Fibroblast of skin of left quadriceps (primary cell): ENCODE results near the gene USE1.
"Not testable (repeated sequence)": the region's sequence is repeated elsewhere in the genome, so short reads cannot be mapped to it uniquely, and the experiment has no call there.

Experiments
- DNase-seq, 2 experiments: peaks; one replicate each; pipeline ENCODE4 v3.0.0-alpha.2; 2013; ENCODE audit warnings: low read depth in 2 of 2

The USE1 gene

GRCh38 chr19:17215127-17215971, at the start of gene USE1:
USE1 (plus strand) TSS chr19:17215357; CDS start chr19:17215406, 49 bp downstream.
- peak; percentile 72 to 79 for DNase-seq

- DNase-seq = no peak
Measured at GRCh38 chr19:17165715-17166114, 49.4 kb upstream of the USE1 start.

- no peak for DNase-seq
Measured at GRCh38 chr19:17170538-17171297, 44.4 kb upstream of the USE1 start.

GRCh38 chr19:17171874-17172273, 43.3 kb upstream of the USE1 start:
- no peak for DNase-seq

- no peak for DNase-seq
Measured at GRCh38 chr19:17172624-17173345, 42.4 kb upstream of the USE1 start.

- DNase-seq = no peak
Measured at GRCh38 chr19:17178291-17178690, 36.9 kb upstream of the USE1 start.

- no peak for DNase-seq
Measured at GRCh38 chr19:17180997-17181702, 34.0 kb upstream of the USE1 start.

- DNase-seq = no peak
Measured at GRCh38 chr19:17183271-17183761, 31.8 kb upstream of the USE1 start.

- DNase-seq = peak; percentile 20 to 37
Measured at GRCh38 chr19:17183858-17184321, 31.3 kb upstream of the USE1 start.

GRCh38 chr19:17184371-17184841, 30.8 kb upstream of the USE1 start:
- DNase-seq = no peak

- no peak for DNase-seq
Measured at GRCh38 chr19:17185590-17185989, 29.6 kb upstream of the USE1 start.

GRCh38 chr19:17191736-17192135, 23.4 kb upstream of the USE1 start:
- not testable (repeated sequence) for DNase-seq

- DNase-seq = no peak
Measured at GRCh38 chr19:17192751-17193150, 22.4 kb upstream of the USE1 start.

- DNase-seq = no peak
Measured at GRCh38 chr19:17194608-17195007, 20.5 kb upstream of the USE1 start.

GRCh38 chr19:17195106-17195505, 20.1 kb upstream of the USE1 start:
- no peak for DNase-seq

GRCh38 chr19:17196610-17197009, 18.5 kb upstream of the USE1 start:
- DNase-seq = no peak

GRCh38 chr19:17197666-17198065, 17.5 kb upstream of the USE1 start:
- no peak for DNase-seq

GRCh38 chr19:17200408-17201079, 14.6 kb upstream of the USE1 start:
- DNase-seq = no peak

- no peak for DNase-seq
Measured at GRCh38 chr19:17202249-17202648, 12.9 kb upstream of the USE1 start.

GRCh38 chr19:17202713-17203112, 12.4 kb upstream of the USE1 start:
- DNase-seq = no peak
